ENCODE measurements around the gene UNC5C. TPM values are rescaled to one million over a fixed set of nuclear protein-coding genes. Genes with fewer than 3 reads are reported as not detected.

The UNC5C gene
- total RNA-seq, 1 experiment from 2014 or later, result 8.2 TPM

DNA sequence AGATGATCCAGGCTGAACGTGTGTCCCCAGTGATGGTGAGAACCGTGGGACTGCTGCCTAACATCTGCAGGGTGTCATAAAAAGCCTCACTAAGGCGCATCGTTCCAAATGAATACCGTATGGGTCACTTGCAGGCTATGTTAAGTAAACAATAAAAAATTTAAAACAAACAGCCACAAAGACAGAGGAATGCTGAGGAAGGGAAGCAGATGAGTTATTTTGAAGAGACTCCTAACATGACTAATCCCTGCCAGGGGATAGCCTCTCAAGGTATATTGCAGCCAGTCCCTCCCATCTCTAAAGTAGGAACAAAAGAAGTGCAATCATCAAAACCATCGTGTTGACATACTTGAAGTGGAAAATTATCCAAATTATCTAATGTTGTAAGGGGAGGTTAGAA, 83.8 kb downstream of the UNC5C start:
- Histone ChIP-seq H3K4me1 (ENCODE audit: control insufficient read depth, insufficient read depth, low read length) (no peaks in the 10 kb centered on the region), H3K4me3 (ENCODE audit: low read depth in 2 of 2, low read length in 2 of 2) (no peak overlapping the region), H3K36me3 (ENCODE audit: control insufficient read depth, insufficient read depth, low read length) (no peaks in the 10 kb centered on the region), H3K27me3 (ENCODE audit: control insufficient read depth, insufficient read depth, low read length) (no peaks in the 10 kb centered on the region), H3K27ac (ENCODE audit: low read length) (no peak overlapping the region), H3K9me3 (ENCODE audit: control insufficient read depth, insufficient read depth, low read depth, low read length) (no peaks in the 10 kb centered on the region)
- TF ChIP-seq POLR2AphosphoS5 (IDR thresholded peaks at IDR 0.05; ENCODE audit: low read depth, low read length), result no peak
- TF ChIP-seq, protein P1, sequence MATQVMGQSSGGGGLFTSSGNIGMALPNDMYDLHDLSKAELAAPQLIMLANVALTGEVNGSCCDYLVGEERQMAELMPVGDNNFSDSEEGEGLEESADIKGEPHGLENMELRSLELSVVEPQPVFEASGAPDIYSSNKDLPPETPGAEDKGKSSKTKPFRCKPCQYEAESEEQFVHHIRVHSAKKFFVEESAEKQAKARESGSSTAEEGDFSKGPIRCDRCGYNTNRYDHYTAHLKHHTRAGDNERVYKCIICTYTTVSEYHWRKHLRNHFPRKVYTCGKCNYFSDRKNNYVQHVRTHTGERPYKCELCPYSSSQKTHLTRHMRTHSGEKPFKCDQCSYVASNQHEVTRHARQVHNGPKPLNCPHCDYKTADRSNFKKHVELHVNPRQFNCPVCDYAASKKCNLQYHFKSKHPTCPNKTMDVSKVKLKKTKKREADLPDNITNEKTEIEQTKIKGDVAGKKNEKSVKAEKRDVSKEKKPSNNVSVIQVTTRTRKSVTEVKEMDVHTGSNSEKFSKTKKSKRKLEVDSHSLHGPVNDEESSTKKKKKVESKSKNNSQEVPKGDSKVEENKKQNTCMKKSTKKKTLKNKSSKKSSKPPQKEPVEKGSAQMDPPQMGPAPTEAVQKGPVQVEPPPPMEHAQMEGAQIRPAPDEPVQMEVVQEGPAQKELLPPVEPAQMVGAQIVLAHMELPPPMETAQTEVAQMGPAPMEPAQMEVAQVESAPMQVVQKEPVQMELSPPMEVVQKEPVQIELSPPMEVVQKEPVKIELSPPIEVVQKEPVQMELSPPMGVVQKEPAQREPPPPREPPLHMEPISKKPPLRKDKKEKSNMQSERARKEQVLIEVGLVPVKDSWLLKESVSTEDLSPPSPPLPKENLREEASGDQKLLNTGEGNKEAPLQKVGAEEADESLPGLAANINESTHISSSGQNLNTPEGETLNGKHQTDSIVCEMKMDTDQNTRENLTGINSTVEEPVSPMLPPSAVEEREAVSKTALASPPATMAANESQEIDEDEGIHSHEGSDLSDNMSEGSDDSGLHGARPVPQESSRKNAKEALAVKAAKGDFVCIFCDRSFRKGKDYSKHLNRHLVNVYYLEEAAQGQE (IDR thresholded peaks at IDR 0.05; ENCODE audit: insufficient read depth in 1 of 2, low read depth in 2 of 2, low read length in 1 of 2), result no peak
- TF ChIP-seq, protein P2, sequence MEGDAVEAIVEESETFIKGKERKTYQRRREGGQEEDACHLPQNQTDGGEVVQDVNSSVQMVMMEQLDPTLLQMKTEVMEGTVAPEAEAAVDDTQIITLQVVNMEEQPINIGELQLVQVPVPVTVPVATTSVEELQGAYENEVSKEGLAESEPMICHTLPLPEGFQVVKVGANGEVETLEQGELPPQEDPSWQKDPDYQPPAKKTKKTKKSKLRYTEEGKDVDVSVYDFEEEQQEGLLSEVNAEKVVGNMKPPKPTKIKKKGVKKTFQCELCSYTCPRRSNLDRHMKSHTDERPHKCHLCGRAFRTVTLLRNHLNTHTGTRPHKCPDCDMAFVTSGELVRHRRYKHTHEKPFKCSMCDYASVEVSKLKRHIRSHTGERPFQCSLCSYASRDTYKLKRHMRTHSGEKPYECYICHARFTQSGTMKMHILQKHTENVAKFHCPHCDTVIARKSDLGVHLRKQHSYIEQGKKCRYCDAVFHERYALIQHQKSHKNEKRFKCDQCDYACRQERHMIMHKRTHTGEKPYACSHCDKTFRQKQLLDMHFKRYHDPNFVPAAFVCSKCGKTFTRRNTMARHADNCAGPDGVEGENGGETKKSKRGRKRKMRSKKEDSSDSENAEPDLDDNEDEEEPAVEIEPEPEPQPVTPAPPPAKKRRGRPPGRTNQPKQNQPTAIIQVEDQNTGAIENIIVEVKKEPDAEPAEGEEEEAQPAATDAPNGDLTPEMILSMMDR (IDR thresholded peaks at IDR 0.05), result no peak
- TF ChIP-seq SIN3A (IDR thresholded peaks at IDR 0.05; ENCODE audit: borderline replicate concordance, insufficient read depth, low read depth, low read length), result no peak
- no peak for TF ChIP-seq TCF7L2 (IDR thresholded peaks at IDR 0.05; ENCODE audit: low read depth, low read length)
- CTCF ChIA-PET, result no interaction called here
- in situ Hi-C loops (cut with HindIII; ENCODE audit: low pct_unique_long_range_greater_than_20kb, low sequenced_read_pairs), result no loop called here
- no peak for DNase-seq (ENCODE audit: low read depth, low spot score)
- ATAC-seq, result no peak
- no TSS peak for BruUV-seq (replicated peaks)
- POLR2A ChIA-PET, result interaction anchor here (0.6 kb wide), 1 partner anchor 99 kb away, joined by 7 read pairs; no protein-coding TSS in a partner anchor
- intact Hi-C loops (cut with micrococcal nuclease; ENCODE audit: unreplicated experiment), result no loop called here

GRCh38 chr4:95462921-95463320, 85.9 kb downstream of the UNC5C start:
- TF ChIP-seq, protein P1 (IDR thresholded peaks at IDR 0.05; ENCODE audit: insufficient read depth in 1 of 2, low read depth in 2 of 2, low read length in 1 of 2), result no peak
- TF ChIP-seq, protein P2 (IDR thresholded peaks at IDR 0.05), result no peak
- TF ChIP-seq TCF7L2 (IDR thresholded peaks at IDR 0.05; ENCODE audit: low read depth, low read length), result no peak
- no peak for TF ChIP-seq POLR2AphosphoS5 (IDR thresholded peaks at IDR 0.05; ENCODE audit: low read depth, low read length)
- TF ChIP-seq SIN3A (IDR thresholded peaks at IDR 0.05; ENCODE audit: borderline replicate concordance, insufficient read depth, low read depth, low read length), result no peak
- Histone ChIP-seq H3K27me3 (ENCODE audit: control insufficient read depth, insufficient read depth, low read length) (no peaks in the 10 kb centered on the region), H3K36me3 (ENCODE audit: control insufficient read depth, insufficient read depth, low read length) (no peaks in the 10 kb centered on the region), H3K4me1 (ENCODE audit: control insufficient read depth, insufficient read depth, low read length) (no peaks in the 10 kb centered on the region), H3K9me3 (ENCODE audit: control insufficient read depth, insufficient read depth, low read depth, low read length) (no peaks in the 10 kb centered on the region), H3K4me3 (ENCODE audit: low read depth in 2 of 2, low read length in 2 of 2) (no peak overlapping the region), H3K27ac (ENCODE audit: low read length) (no peak overlapping the region)
- no peak for ATAC-seq
- intact Hi-C loops (cut with micrococcal nuclease; ENCODE audit: unreplicated experiment) (no loop called here), in situ Hi-C loops (cut with HindIII; ENCODE audit: low pct_unique_long_range_greater_than_20kb, low sequenced_read_pairs) (no loop called here)
- CTCF ChIA-PET, result no interaction called here
- POLR2A ChIA-PET, result interaction anchor here (0.6 kb wide), 1 partner anchor 10 kb away, joined by 3 read pairs; no protein-coding TSS in a partner anchor
- DNase-seq (ENCODE audit: low read depth, low spot score), result no peak
- no TSS peak for BruUV-seq (replicated peaks)

Measured in Panc1 (cell line).